MM.1S (cell line): ENCODE data around the gene MSRB3.

Source experiments
- DNase-seq: peaks from one replicate; pipeline ENCODE4 v3.0.0-alpha.2; 2015
- H2AFZ ChIP-seq: fragments of 300-600 bp; sonication (generic); 2 replicates; pipeline ENCODE4 v1.6.0; 2016; ENCODE audit warnings: antibody characterized with exemption, low read length
- H3F3A ChIP-seq: fragments of 300-600 bp; sonication (generic); 2 replicates; pipeline ENCODE4 v1.6.1; 2016; ENCODE audit warnings: mild to moderate bottlenecking, antibody characterized with exemption, low read length, moderate library complexity, mixed read lengths; ENCODE audit not compliant: insufficient read depth
- H3K27ac ChIP-seq: fragments of 300-600 bp; sonication (generic); 2 replicates; pipeline ENCODE4 v1.5.1; 2016; ENCODE audit warnings: mild to moderate bottlenecking, low read length
- H3K27me3 ChIP-seq: fragments of 300-600 bp; sonication (generic); replicated peaks from 2 replicates; pipeline ENCODE4 v1.6.0; 2016; ENCODE audit warnings: low read length; ENCODE audit not compliant: insufficient read depth
- H3K36me3 ChIP-seq: fragments of 300-600 bp; sonication (generic); replicated peaks from 2 replicates; pipeline ENCODE4 v1.6.1; 2016; ENCODE audit warnings: mild to moderate bottlenecking, low read length, mixed read lengths; ENCODE audit not compliant: insufficient read depth
- H3K4me1 ChIP-seq: fragments of 300-600 bp; sonication (generic); 2 replicates; pipeline ENCODE4 v1.6.1; 2016; ENCODE audit warnings: low read length, mixed read lengths
- H3K4me2 ChIP-seq: fragments of 300-600 bp; sonication (generic); 2 replicates; pipeline ENCODE4 v1.6.0; 2016; ENCODE audit warnings: low read depth, low read length
- H3K4me3 ChIP-seq: fragments of 300-600 bp; sonication (generic); 2 replicates; pipeline ENCODE4 v1.5.1; 2016; ENCODE audit warnings: low read length, mixed read lengths
- H3K79me2 ChIP-seq: fragments of 300-600 bp; sonication (generic); 2 replicates; pipeline ENCODE4 v1.6.1; 2016; ENCODE audit warnings: mixed run types, low read length, mixed read lengths
- H3K9ac ChIP-seq: fragments of 300-600 bp; sonication (generic); 2 replicates; pipeline ENCODE4 v1.6.1; 2016; ENCODE audit warnings: low read length, mixed read lengths
- H3K9me2 ChIP-seq: fragments of 300-600 bp; sonication (generic); replicated peaks from 2 replicates; pipeline ENCODE4 v1.6.1; 2016; ENCODE audit warnings: mild to moderate bottlenecking, low read length, mixed read lengths; ENCODE audit not compliant: insufficient read depth
- H3K9me3 ChIP-seq: fragments of 300-600 bp; sonication (generic); replicated peaks from 2 replicates; pipeline ENCODE4 v1.6.1; 2016; ENCODE audit warnings: mild to moderate bottlenecking, low read length, mixed read lengths; ENCODE audit not compliant: insufficient read depth
- H4K20me1 ChIP-seq: fragments of 300-600 bp; sonication (generic); 2 replicates; pipeline ENCODE4 v1.6.1; 2016; ENCODE audit warnings: mild to moderate bottlenecking, low read length, moderate library complexity, mixed read lengths; ENCODE audit not compliant: insufficient read depth
- CTCF ChIP-seq: fragments of 300-600 bp; sonication (generic); IDR thresholded peaks from 2 replicates; pipeline ENCODE4 v1.5.1; 2016; ENCODE audit warnings: antibody characterized with exemption, low read length, mixed read lengths
- EZH2 ChIP-seq: fragments of 300-600 bp; sonication (generic); optimal IDR thresholded peaks from 2 replicates; pipeline ENCODE3; 2017; ENCODE audit warnings: low read depth, mild to moderate bottlenecking, antibody characterized with exemption, low read length, mixed read lengths
- EZH2phosphoT487 ChIP-seq: fragments of 300-600 bp; sonication (generic); IDR thresholded peaks from 2 replicates; pipeline ENCODE4 v1.6.1; 2018; ENCODE audit warnings: antibody characterized with exemption, low read length

The MSRB3 gene

GRCh38 chr12:65300097-65300496, 21.6 kb downstream of the MSRB3 start:
- H3K4me1 ChIP-seq: peaks cover 12% of the 10 kb centered on the region
- no peak overlapping the region for H3K4me2 ChIP-seq
- H3K9me2 ChIP-seq: no peaks in the 10 kb centered on the region
- no peaks in the 10 kb centered on the region for H3K36me3 ChIP-seq
- H3K27ac ChIP-seq: no peak overlapping the region
- TF ChIP-seq EZH2 (no peak), EZH2phosphoT487 (no peak), CTCF (no peak)
- H3K79me2 ChIP-seq: no peaks in the 10 kb centered on the region
- H4K20me1 ChIP-seq: no peaks in the 10 kb centered on the region
- H2AFZ ChIP-seq: no peak overlapping the region
- no peak for DNase-seq
- H3K4me3 ChIP-seq: no peak overlapping the region
- H3K27me3 ChIP-seq: no peaks in the 10 kb centered on the region
- no peak overlapping the region for H3K9ac ChIP-seq
- H3K9me3 ChIP-seq: no peaks in the 10 kb centered on the region
- peaks cover 5% of the 10 kb centered on the region; the same call in 1 of the 2 replicates for H3F3A ChIP-seq

- no peaks in the 10 kb centered on the region for H3K9me3 ChIP-seq
- H3K4me1 ChIP-seq: peaks cover 12% of the 10 kb centered on the region
- no peak overlapping the region for H3K27ac ChIP-seq
- no peaks in the 10 kb centered on the region for H3K79me2 ChIP-seq
- H3K9ac ChIP-seq: no peak overlapping the region
- no peak for TF ChIP-seq EZH2
- peak; percentile 8; the same call in 1 of the 2 replicates for TF ChIP-seq CTCF
- TF ChIP-seq EZH2phosphoT487: no peak
- no peak overlapping the region for H2AFZ ChIP-seq
- no peaks in the 10 kb centered on the region for H3K27me3 ChIP-seq
- no peak for DNase-seq
- no peak overlapping the region for H3K4me3 ChIP-seq
- H3K36me3 ChIP-seq: no peaks in the 10 kb centered on the region
- peaks cover 5% of the 10 kb centered on the region; the same call in 1 of the 2 replicates for H3F3A ChIP-seq
- H3K9me2 ChIP-seq: no peaks in the 10 kb centered on the region
- no peaks in the 10 kb centered on the region for H4K20me1 ChIP-seq
- no peak overlapping the region for H3K4me2 ChIP-seq
Observed at GRCh38 chr12:65300679-65301349, 22.3 kb downstream of the MSRB3 start.

GRCh38 chr12:65302891-65303290, 24.4 kb downstream of the MSRB3 start:
- H3K36me3 ChIP-seq: no peaks in the 10 kb centered on the region
- H4K20me1 ChIP-seq: no peaks in the 10 kb centered on the region
- H3K27ac ChIP-seq: no peak overlapping the region
- no peak overlapping the region for H3K4me2 ChIP-seq
- no peaks in the 10 kb centered on the region for H3K9me3 ChIP-seq
- H3F3A ChIP-seq: peaks cover 5% of the 10 kb centered on the region; the same call in 1 of the 2 replicates
- no peaks in the 10 kb centered on the region for H3K27me3 ChIP-seq
- TF ChIP-seq CTCF: no peak
- TF ChIP-seq EZH2: no peak
- no peak for TF ChIP-seq EZH2phosphoT487
- H3K79me2 ChIP-seq: no peaks in the 10 kb centered on the region
- H3K9me2 ChIP-seq: no peaks in the 10 kb centered on the region
- H3K9ac ChIP-seq: no peak overlapping the region
- H3K4me1 ChIP-seq: peaks cover 12% of the 10 kb centered on the region
- no peak overlapping the region for H2AFZ ChIP-seq
- no peak overlapping the region for H3K4me3 ChIP-seq
- DNase-seq: no peak
